H1 (cell line): ENCODE data around the gene ATP9B. TPM values are rescaled to one million over a fixed set of nuclear protein-coding genes. Genes with fewer than 3 reads are reported as not detected.

Experiments used
- CTCF ChIA-PET: fragments of 300-600 bp; sonication (Branson Sonifier 250); formaldehyde crosslinking; loops from one replicate; lab custom pipeline; 2021; ENCODE audit not compliant: partially characterized antibody; lab: Charles Lee
- POLR2A ChIA-PET: fragments of 300-600 bp; sonication (Branson Sonifier 250); formaldehyde crosslinking; loops from one replicate; lab custom pipeline; 2021; ENCODE audit warnings: inconsistent platforms; ENCODE audit not compliant: partially characterized antibody; lab: Charles Lee
- DNase-seq, 2 experiments: peaks; one replicate each; pipeline versions ENCODE4 v3.0.0 to v3.0.0-alpha.2; 2010 to 2022; ENCODE audit warnings: low spot score in 2 of 2, low read depth in 1 of 2, mixed read lengths in 1 of 2
- FAIRE-seq: peaks from 2 replicates; lab custom pipeline; 2011; peaks lifted over from hg19 to GRCh38; lab: Jason Lieb, UNC
- H2AFZ ChIP-seq: 2 replicates; pipeline ENCODE4 v1.8.1; 2012; ENCODE audit warnings: low read length, inconsistent platforms
- H2AK5ac ChIP-seq: 2 replicates; pipeline ENCODE4 v1.6.1; 2013; ENCODE audit warnings: low read depth, low read length
- H2BK120ac ChIP-seq: replicated peaks from 2 replicates; pipeline ENCODE3; 2013; ENCODE audit warnings: low read depth, low read length, inconsistent platforms
- H2BK12ac ChIP-seq: 2 replicates; pipeline ENCODE4 v1.6.1; 2013; ENCODE audit warnings: low read depth, low read length
- H2BK15ac ChIP-seq: 2 replicates; pipeline ENCODE4 v1.6.1; 2013; ENCODE audit warnings: low read length
- H2BK20ac ChIP-seq: 2 replicates; pipeline ENCODE4 v1.6.1; 2013; ENCODE audit warnings: low read length
- H2BK5ac ChIP-seq: 2 replicates; pipeline ENCODE4 v1.6.1; 2013; ENCODE audit warnings: low read depth, low read length
- H3K14ac ChIP-seq: 2 replicates; pipeline ENCODE4 v1.6.1; 2013; ENCODE audit warnings: inconsistent platforms; ENCODE audit not compliant: insufficient read length
- H3K18ac ChIP-seq: 2 replicates; pipeline ENCODE4 v1.6.1; 2013; ENCODE audit warnings: low read length; ENCODE audit errors: extremely low read depth
- H3K23ac ChIP-seq: 2 replicates; pipeline ENCODE4 v1.6.1; 2013; ENCODE audit warnings: inconsistent platforms; ENCODE audit not compliant: insufficient read length
- H3K23me2 ChIP-seq: 2 replicates; pipeline ENCODE4 v1.6.1; 2013; ENCODE audit warnings: low read depth, low read length
- H3K27ac ChIP-seq: 2 replicates; pipeline ENCODE4 v1.6.1; 2011; ENCODE audit warnings: low read depth, low read length, inconsistent platforms
- H3K27me3 ChIP-seq, 4 experiments: replicated peaks in 1 of 4; 1 replicate in 1 of 4; 2 replicates in 3 of 4; pipeline versions ENCODE4 v1.6.1 to v1.8.1; 2011 to 2013; ENCODE audit warnings: low read length in 3 of 4, mild to moderate bottlenecking in 3 of 4, inconsistent platforms in 2 of 4, mixed read lengths in 2 of 4, moderate library complexity in 1 of 4; ENCODE audit not compliant: control insufficient read depth in 3 of 4, insufficient read depth in 3 of 4; ENCODE audit errors: extremely low read depth in 1 of 4
- H3K36me3 ChIP-seq, 4 experiments: 2 replicates each; pipeline versions ENCODE4 v1.6.1 to v1.8.1; 2011 to 2013; ENCODE audit warnings: mild to moderate bottlenecking in 4 of 4, low read length in 3 of 4, moderate library complexity in 2 of 4, control low read depth in 1 of 4, inconsistent platforms in 1 of 4; ENCODE audit not compliant: insufficient read depth in 4 of 4, control insufficient read depth in 2 of 4
- H3K4ac ChIP-seq: replicated peaks from 2 replicates; pipeline ENCODE3; 2013; ENCODE audit warnings: low read length, low read depth, mixed read lengths, inconsistent platforms; ENCODE audit not compliant: insufficient read length
- H3K4me1 ChIP-seq, 4 experiments: replicated peaks in 1 of 4; 1 replicate in 1 of 4; 2 replicates in 3 of 4; pipeline versions ENCODE4 v1.6.1 to v1.8.1; 2011 to 2013; ENCODE audit warnings: low read length in 3 of 4, inconsistent platforms in 2 of 4, mixed read lengths in 1 of 4; ENCODE audit not compliant: insufficient read depth in 4 of 4, control insufficient read depth in 3 of 4
- H3K4me2 ChIP-seq, 2 experiments: 2 replicates each; pipeline versions ENCODE4 v1.6.1 to v1.8.1; 2011 to 2013; ENCODE audit warnings: low read depth in 2 of 2, low read length in 2 of 2, control low read depth in 1 of 2, inconsistent platforms in 1 of 2, mild to moderate bottlenecking in 1 of 2; ENCODE audit not compliant: insufficient read depth in 1 of 2
- H3K4me3 ChIP-seq, 4 experiments: fragments of 200-600, 300-600 bp in 1 of 4; sonication (generic), shearing (Covaris generic), sonication (Bioruptor Twin) in 1 of 4; 2 replicates each; pipeline versions ENCODE4 v1.5.1 to v1.8.1; 2011 to 2016; ENCODE audit warnings: low read length in 4 of 4, low read depth in 3 of 4, control low read depth in 2 of 4, inconsistent platforms in 2 of 4, mild to moderate bottlenecking in 2 of 4, mixed read lengths in 1 of 4, moderate library complexity in 1 of 4; ENCODE audit not compliant: insufficient read depth in 2 of 4; ENCODE audit errors: extremely low read depth in 1 of 4
- H3K56ac ChIP-seq: replicated peaks from 2 replicates; pipeline ENCODE3; 2013; ENCODE audit warnings: low read depth, mild to moderate bottlenecking, mixed read lengths, low read length, inconsistent platforms; ENCODE audit not compliant: insufficient read length
- H3K79me1 ChIP-seq: 2 replicates; pipeline ENCODE4 v1.6.1; 2013; ENCODE audit warnings: low read depth, low read length, control low read depth
- H3K79me2 ChIP-seq, 2 experiments: 2 replicates each; pipeline versions ENCODE4 v1.6.1 to v1.8.1; 2012 to 2013; ENCODE audit warnings: low read length in 2 of 2, mild to moderate bottlenecking in 2 of 2, inconsistent platforms in 1 of 2; ENCODE audit not compliant: insufficient read depth in 2 of 2, control insufficient read depth in 1 of 2
- H3K9ac ChIP-seq, 4 experiments: replicated peaks in 1 of 4; 1 replicate in 1 of 4; 2 replicates in 3 of 4; pipeline versions ENCODE4 v1.6.1 to v1.8.1; 2011 to 2013; ENCODE audit warnings: low read depth in 3 of 4, low read length in 3 of 4, control low read depth in 2 of 4, mild to moderate bottlenecking in 2 of 4, moderate library complexity in 2 of 4, inconsistent platforms in 1 of 4; ENCODE audit errors: extremely low read depth in 1 of 4
- H3K9me3 ChIP-seq, 2 experiments: 2 replicates each; pipeline versions ENCODE4 v1.6.1 to v1.8.1; 2012 to 2013; ENCODE audit warnings: mild to moderate bottlenecking in 2 of 2, moderate library complexity in 2 of 2, control low read depth in 1 of 2, inconsistent platforms in 1 of 2, low read depth in 1 of 2, low read length in 1 of 2, mixed read lengths in 1 of 2; ENCODE audit not compliant: insufficient read depth in 2 of 2
- H4K20me1 ChIP-seq, 2 experiments: replicated peaks in 1 of 2; 2 replicates each; pipeline versions ENCODE3 to v1.8.1; 2011 to 2013; ENCODE audit warnings: inconsistent platforms in 2 of 2, low read length in 2 of 2, mild to moderate bottlenecking in 1 of 2; ENCODE audit not compliant: insufficient read depth in 2 of 2, control insufficient read depth in 1 of 2
- H4K5ac ChIP-seq: 2 replicates; pipeline ENCODE4 v1.6.1; 2013; ENCODE audit warnings: low read length, low read depth, mixed read lengths, inconsistent platforms; ENCODE audit not compliant: insufficient read length
- H4K8ac ChIP-seq: 2 replicates; pipeline ENCODE4 v1.8.0; 2013; ENCODE audit warnings: mild to moderate bottlenecking, moderate library complexity, low read length, inconsistent platforms; ENCODE audit not compliant: insufficient read depth; ENCODE audit errors: extremely low read depth
- H4K91ac ChIP-seq: replicated peaks from 2 replicates; pipeline ENCODE3; 2013; ENCODE audit warnings: low read length, mixed read lengths, inconsistent platforms; ENCODE audit not compliant: insufficient read length
- ATF2 ChIP-seq: IDR thresholded peaks from 2 replicates; pipeline ENCODE4 v1.6.1; 2012; ENCODE audit warnings: low read length, inconsistent platforms
- CEBPB ChIP-seq: IDR thresholded peaks from 2 replicates; pipeline ENCODE4 v1.6.1; 2012; ENCODE audit warnings: low read depth, low read length
- TAF7 ChIP-seq: optimal IDR thresholded peaks from 2 replicates; pipeline ENCODE3; 2011; ENCODE audit warnings: low read depth, mild to moderate bottlenecking, inconsistent platforms, low read length, moderate library complexity, borderline replicate concordance
- WGBS, 2 experiments: shearing (Covaris generic) in 1 of 2; methylation state at CpG; one replicate each; pipeline versions ENCODE4 v1.1.6 to v1.1.7; 2013 to 2015; ENCODE audit warnings: low lambda C conversion rate in 2 of 2, mixed read lengths in 2 of 2, inconsistent platforms in 1 of 2, low coverage in 1 of 2, missing lambda C conversion rate in 1 of 2; ENCODE audit not compliant: insufficient replicate concordance in 2 of 2, insufficient coverage in 1 of 2, insufficient read length in 1 of 2; ENCODE audit errors: extremely low coverage in 1 of 2, missing lambda C conversion rate in 1 of 2; 5-methylcytosine and 5-hydroxymethylcytosine counted together
- polyA plus RNA-seq, 7 experiments: library from polyadenylated mRNA; depleted of rRNA in 3 of 7; stranded (reverse) in 5 of 7; unstranded in 2 of 7; fragments of >200 nt in 5 of 7; fragments of 200-250 nt in 2 of 7; gene quantifications; 1 replicate in 5 of 7; 2 replicates in 1 of 7; 4 replicates in 1 of 7; pipeline versions ENCODE4 v1.2.1 to v1.2.3, GENCODE V29; 2011 to 2013; ENCODE audit warnings: missing spikeins in 2 of 7, mixed read lengths in 2 of 7
- total RNA-seq: library from RNA; stranded (reverse); fragmentation: NEBNext Ultra II Directional; extraction: Animal tissue kit (Norgen Biotek cat#: 25700); gene quantifications from 2 replicates; pipeline ENCODE4 v1.2.1, GENCODE V29; 2021

Gene ATP9B
- total and polyA plus RNA-seq, 2 of the 8 experiments (the other 6 are each of a cell fraction or from before 2014, with no cell fraction given): 15.1 to 21.7 TPM

- DNase-seq (no peak), FAIRE-seq (no peak)
- Histone ChIP-seq H4K91ac (no peak overlapping the region), H2BK120ac (no peak overlapping the region), H2AK5ac (no peak overlapping the region), H3K9me3 (no peaks in the 10 kb centered on the region), H3K18ac (no peak overlapping the region), H2BK20ac (no peak overlapping the region), H2BK15ac (no peak overlapping the region), H3K56ac (no peak overlapping the region), H4K5ac (no peak overlapping the region), H2BK12ac (no peak overlapping the region), H3K4ac (no peak overlapping the region), H3K4me3 (no peak overlapping the region), H3K79me2 (no peaks in the 10 kb centered on the region), H3K9ac (no peak overlapping the region; a peak in 1 of 7 replicates), H3K23me2 (no peaks in the 10 kb centered on the region), H3K23ac (no peak overlapping the region), H4K8ac (no peak overlapping the region), H3K27me3 (no peaks in the 10 kb centered on the region), H2AFZ (no peak overlapping the region), H3K36me3 (no peaks in the 10 kb centered on the region), H3K14ac (no peak overlapping the region), H3K4me2 (no peak overlapping the region), H4K20me1 (peaks cover 0 to 5% of the 10 kb centered on the region in 2 experiments), H3K27ac (no peak overlapping the region), H3K4me1 (no peaks in the 10 kb centered on the region), H2BK5ac (no peak overlapping the region), H3K79me1 (no peaks in the 10 kb centered on the region)
- WGBS, 2 experiments: 82% methylated on average over 6 of the region's 6 CpGs; no CpG with 5 or more reads in 1 of the 2 experiments
- ChIA-PET CTCF (interaction anchor here (0.6 to 0.7 kb wide), 2 partner anchors 29 to 67 kb away, joined by 3 read pairs; no protein-coding TSS in a partner anchor), POLR2A (no interaction called here)
- TF ChIP-seq CEBPB (no peak), ATF2 (no peak), TAF7 (no peak)
These were observed 147.0 kb downstream of the ATP9B start for GRCh38 chr18:79216176-79216575.
